GM21825 (cell line): ENCODE results near the gene MPHOSPH6.
"Not testable (repeated sequence)": the region's sequence is repeated elsewhere in the genome, so short reads cannot be mapped to it uniquely, and the experiment has no call there.

Experiments
- ATAC-seq: cut with Tn5 transposase; IDR thresholded peaks from one replicate; pipeline ENCODE4 v1.9.1; 2021; ENCODE audit warnings: mild to moderate bottlenecking, moderate library complexity; ENCODE audit not compliant: unreplicated experiment

MPHOSPH6 gene

GRCh38 chr16:82176204-82176603, 6.2 kb upstream of the MPHOSPH6 start:
- ATAC-seq, result no peak

- no peak for ATAC-seq
These were observed 5.6 kb upstream of the MPHOSPH6 start for GRCh38 chr16:82175627-82176026.

DNA sequence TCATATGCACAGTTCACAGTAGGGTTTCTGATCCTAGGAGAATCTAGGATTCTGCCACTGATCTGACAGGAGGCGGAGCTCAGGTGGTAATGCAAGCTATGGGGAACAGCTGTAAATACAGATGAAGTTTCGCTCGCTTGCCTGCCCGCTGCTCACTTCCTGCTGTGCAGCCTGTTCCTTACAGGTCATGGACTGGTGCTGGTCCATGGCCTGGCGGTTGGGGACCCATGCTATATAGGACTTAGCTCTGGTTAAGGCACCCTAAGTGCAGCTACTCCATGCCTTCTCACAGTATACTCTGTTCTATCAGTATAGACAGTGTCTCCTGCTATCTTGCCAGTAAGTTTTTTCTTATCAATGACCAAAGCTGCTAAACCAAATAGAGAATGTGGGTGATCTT, 2.4 kb downstream of the MPHOSPH6 start:
- no peak for ATAC-seq

DNA sequence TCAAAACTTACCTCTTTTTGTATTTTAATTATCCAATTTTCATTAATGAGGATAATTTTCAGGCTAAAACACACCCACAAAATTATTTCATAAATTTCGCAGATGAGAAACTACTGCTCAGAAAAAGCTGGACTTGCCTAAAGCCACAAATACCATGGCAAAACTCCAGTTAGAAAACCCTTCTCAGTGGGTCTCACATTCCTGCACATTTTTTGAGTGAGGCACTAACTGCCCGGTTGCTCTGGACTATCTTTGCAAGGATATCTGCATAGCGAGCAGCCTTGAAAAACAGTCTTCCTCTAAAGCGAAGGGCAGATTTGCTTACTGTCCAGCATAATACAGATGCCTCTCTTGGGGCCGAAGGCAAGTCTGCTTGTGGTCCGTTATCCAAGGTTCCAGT, 9.8 kb downstream of the MPHOSPH6 start:
- ATAC-seq, result no peak

- ATAC-seq, result no peak
These were observed 12.2 kb downstream of the MPHOSPH6 start for GRCh38 chr16:82157836-82158235.

- ATAC-seq, result no peak
These were observed 12.6 kb downstream of the MPHOSPH6 start for GRCh38 chr16:82157534-82157812.

GRCh38 chr16:82156761-82157533, 13.1 kb downstream of the MPHOSPH6 start:
- ATAC-seq, result no peak

- no peak for ATAC-seq
These were observed 17.3 kb downstream of the MPHOSPH6 start for GRCh38 chr16:82152641-82153112.

GRCh38 chr16:82152196-82152595, 17.8 kb downstream of the MPHOSPH6 start:
- no peak for ATAC-seq

- no peak for ATAC-seq
These were observed 19.5 kb downstream of the MPHOSPH6 start for GRCh38 chr16:82150549-82150948.

GRCh38 chr16:82149536-82149935, 20.5 kb downstream of the MPHOSPH6 start:
- ATAC-seq, result no peak

DNA sequence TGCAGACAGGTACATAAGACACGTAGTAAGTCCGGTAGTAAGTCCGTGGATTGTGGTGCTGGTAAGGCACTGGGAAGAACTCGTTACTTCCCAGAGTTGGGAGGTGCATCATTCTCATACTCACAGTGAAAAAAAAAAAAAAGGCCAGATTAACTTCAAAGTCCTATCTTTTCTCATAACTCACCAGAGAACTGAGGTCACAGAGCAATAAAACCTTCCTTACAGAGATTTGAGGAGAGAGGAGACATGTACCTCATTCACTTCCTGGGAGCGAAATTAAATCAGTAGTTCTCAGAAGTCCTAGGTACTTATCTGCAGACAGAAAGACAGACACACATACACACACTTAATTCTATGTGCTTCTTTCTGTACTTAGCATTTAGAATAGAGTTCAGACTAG, 22.5 kb downstream of the MPHOSPH6 start:
- no peak for ATAC-seq

DNA sequence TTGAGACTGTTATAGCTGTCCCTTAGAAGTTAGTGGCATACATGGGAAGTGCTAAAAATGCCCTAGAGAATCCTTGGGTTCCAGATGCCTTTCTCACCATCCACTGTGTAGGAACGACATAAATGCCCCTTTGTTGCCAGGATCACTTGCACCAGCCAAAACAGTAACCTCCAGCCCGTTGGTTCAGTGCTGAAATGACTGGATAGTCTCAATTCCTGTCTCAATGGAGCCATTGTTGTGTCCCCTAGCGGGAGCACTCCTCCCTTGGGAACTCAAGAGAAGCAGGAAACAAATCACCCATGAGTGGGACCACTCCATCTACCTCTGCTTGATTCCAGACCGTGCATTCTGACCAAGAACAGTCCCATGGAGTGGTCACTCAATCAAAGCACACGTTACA, 23.1 kb downstream of the MPHOSPH6 start:
- no peak for ATAC-seq

DNA sequence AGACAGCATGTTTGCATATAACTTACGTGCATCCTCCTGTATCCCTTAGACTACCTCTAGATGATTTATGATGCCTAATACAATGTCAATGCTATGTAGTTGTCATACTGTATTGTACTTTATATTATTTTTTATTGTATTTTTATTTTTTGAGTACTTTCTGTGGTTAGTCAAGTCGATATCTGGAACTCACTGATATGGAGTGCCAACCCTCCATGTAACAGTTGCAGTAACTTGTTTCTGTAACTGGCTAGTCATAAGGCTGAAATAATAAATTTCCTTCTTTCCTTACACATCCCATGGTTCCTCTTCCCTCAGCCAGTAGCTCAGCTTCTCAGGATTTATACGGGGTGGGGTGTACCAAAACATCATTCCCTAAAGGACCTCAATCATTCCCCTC, 23.5 kb downstream of the MPHOSPH6 start:
- ATAC-seq, result no peak

DNA sequence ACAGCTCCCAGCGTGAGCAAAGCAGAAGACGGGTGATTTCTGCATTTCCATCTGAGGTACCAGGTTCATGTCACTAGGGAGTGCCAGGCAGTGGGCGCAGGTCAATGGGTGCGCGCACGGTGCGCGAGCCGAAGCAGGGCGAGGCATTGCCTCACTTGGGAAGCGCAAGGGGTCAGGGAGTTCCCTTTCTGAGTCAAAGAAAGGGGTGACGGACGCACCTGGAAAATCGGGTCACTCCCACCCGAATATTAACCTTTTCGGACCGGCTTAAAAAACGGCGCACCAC, 30.8 kb downstream of the MPHOSPH6 start:
- not testable (repeated sequence) for ATAC-seq

DNA sequence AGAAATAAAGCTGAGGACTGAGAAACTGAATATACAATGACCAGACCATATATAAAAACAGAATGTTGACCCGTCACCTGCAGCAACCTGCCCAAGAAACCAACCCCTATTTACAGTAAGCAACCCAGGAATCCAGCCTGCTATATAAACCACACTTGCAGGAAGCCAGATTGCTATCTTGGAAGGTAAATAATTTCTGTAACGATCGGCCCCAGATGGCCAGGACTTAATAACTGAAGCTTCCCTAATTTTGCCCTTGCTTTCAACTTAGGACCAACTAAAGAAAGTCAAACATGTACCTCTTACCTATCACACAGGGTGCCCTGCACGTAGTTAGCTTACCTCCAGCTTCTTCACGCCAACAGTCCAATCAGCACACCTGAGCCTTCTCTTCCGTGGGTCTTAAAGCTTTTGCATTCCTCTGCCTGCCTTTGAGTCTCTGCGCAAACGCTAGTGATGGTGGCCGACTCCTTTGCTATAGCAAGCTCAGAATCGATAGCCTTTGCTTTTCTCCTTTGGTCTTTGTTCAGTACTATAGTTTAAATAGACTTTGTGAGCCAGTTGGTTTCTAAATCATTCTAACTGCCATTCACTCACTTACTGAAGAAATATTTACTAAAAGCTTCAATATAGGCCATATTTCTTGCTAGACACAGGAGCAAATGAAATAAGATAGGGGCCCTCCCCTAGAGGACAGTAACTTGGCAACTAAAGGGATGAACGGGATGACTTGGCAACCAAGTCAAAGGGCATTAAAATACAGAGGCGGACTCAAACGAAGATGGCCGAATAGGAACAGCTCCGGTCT, 31.3 kb downstream of the MPHOSPH6 start:
- no peak for ATAC-seq

DNA sequence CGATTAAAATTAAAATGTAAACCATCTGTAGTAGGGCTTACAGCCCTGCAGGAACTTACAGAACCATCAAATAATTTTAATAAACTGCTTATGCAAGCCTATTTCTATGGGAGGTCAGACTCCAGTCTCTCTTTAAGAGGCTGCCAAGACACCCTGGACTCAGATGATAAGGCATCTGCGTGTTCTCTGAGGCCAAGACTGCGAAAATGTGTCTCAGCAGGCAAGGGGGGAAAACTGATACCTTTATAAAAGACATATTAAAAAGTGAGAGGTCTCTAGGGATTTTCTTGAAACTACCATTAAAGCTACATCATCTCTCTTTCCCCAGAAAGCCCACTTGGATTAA, 32.2 kb downstream of the MPHOSPH6 start:
- no peak for ATAC-seq

- no peak for ATAC-seq
These were observed 32.8 kb downstream of the MPHOSPH6 start for GRCh38 chr16:82136956-82137821.

DNA sequence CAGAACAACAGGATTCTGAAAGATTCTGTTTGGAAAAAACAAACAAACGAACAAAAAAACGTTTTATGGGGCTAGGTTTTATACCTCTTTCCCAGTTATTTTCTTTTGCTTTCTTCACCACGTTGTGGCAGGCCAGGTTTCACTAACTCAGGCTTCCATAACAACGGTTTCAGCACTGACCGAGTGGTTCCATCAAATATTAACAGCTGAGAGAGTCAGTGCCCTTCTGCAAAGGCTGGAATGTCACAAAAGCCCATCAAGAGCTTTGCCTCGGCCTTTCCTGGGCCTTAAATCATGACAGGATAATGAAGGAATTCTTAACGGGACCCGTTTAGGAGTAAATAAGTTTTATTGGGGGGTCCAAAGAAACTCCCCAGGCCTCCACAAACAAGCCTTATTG, 34.2 kb downstream of the MPHOSPH6 start:
- no peak for ATAC-seq

- ATAC-seq, result no peak
These were observed 35.2 kb downstream of the MPHOSPH6 start for GRCh38 chr16:82134846-82135245.

DNA sequence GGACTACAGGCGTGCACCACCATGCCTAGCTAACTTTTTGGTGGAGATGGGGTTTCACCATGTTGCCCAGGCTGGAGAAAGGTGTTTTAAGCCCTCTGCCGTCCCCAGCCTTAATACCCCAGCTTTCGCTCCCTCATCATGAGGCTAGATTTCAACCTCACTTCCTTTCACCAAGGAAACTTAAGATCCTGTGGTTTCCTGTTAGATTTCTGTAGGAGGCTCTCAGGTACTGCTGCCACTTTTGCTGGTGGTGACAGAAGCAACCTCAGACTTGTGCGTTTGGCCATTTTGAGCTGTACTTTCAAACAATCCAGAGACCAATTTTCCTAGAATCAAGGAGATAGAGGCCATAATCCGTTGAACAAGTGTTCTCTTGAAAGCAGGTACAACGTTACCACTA, 36.2 kb downstream of the MPHOSPH6 start:
- ATAC-seq, result no peak

GRCh38 chr16:82129881-82130280, 40.1 kb downstream of the MPHOSPH6 start:
- ATAC-seq, result no peak
